NB4 (cell line): ENCODE measurements around the gene B4GALT5.

Experiments used
- MYC ChIP-seq: IDR thresholded peaks from 2 replicates; pipeline ENCODE4 v1.6.1; 2011; ENCODE audit warnings: low read depth, low read length
- POLR2A ChIP-seq: IDR thresholded peaks from 2 replicates; pipeline ENCODE4 v1.6.1; 2011; ENCODE audit warnings: mild to moderate bottlenecking; ENCODE audit not compliant: insufficient read length; ENCODE audit errors: extremely low read depth
- TF ChIP-seq, protein P1 (sequence below): IDR thresholded peaks from one replicate; pipeline ENCODE4 v1.5.1; 2012; ENCODE audit warnings: low read depth, low read length
- TF ChIP-seq, protein P2 (sequence below): IDR thresholded peaks from 2 replicates; pipeline ENCODE4 v1.6.1; 2011; ENCODE audit warnings: low read depth, low read length

DNA sequence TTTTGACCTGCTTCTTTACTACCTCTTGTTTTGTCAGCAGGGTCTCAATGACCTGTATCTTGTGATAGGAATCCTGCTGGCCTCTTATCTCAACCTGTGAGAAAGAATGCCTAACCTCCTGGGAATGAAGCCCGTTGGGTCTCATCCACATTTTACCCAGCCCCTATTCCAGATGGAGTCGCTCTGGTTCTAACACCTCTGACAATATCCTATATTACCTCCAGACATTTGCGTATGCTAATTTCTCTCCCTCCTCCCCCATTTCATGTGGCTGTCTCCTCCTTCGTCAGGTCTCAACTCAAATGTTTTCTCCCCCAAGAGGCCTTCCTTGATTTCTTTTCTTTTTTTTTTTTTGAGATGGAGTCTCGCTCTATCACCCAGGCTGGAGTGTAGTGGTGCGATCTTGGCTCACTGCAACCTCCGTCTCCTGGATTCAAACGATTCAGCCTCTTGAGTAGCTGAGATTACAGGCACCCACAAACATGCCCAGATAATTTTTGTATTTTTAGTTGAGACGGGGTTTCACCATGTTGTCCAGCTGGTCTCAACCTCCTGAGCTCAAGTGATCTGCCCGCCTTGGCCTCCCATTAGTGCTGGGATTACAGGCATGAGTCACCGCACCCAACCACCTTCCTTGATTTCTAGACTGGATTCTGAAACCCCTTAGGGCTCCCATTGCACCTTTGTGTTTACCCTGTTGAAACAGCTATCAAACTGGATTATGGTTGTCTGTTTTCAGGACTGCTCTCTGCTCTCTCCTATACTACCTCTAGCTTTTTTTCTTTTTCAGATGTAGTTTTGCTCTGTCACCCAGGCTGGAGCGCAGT lies 49.5 kb upstream of the B4GALT5 start:
- TF ChIP-seq, protein P1, sequence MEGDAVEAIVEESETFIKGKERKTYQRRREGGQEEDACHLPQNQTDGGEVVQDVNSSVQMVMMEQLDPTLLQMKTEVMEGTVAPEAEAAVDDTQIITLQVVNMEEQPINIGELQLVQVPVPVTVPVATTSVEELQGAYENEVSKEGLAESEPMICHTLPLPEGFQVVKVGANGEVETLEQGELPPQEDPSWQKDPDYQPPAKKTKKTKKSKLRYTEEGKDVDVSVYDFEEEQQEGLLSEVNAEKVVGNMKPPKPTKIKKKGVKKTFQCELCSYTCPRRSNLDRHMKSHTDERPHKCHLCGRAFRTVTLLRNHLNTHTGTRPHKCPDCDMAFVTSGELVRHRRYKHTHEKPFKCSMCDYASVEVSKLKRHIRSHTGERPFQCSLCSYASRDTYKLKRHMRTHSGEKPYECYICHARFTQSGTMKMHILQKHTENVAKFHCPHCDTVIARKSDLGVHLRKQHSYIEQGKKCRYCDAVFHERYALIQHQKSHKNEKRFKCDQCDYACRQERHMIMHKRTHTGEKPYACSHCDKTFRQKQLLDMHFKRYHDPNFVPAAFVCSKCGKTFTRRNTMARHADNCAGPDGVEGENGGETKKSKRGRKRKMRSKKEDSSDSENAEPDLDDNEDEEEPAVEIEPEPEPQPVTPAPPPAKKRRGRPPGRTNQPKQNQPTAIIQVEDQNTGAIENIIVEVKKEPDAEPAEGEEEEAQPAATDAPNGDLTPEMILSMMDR, result no peak
- no peak for TF ChIP-seq POLR2A
- TF ChIP-seq, protein P2, sequence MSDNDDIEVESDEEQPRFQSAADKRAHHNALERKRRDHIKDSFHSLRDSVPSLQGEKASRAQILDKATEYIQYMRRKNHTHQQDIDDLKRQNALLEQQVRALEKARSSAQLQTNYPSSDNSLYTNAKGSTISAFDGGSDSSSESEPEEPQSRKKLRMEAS, result no peak
- no peak for TF ChIP-seq MYC
